A549 treated with RU486 at 1 μM for 4 hours (cell line): ENCODE data around the gene CPSF4L. TPM values are rescaled to one million over a fixed set of nuclear protein-coding genes. Genes with fewer than 3 reads are reported as not detected.

ENCODE experiments used
- total RNA-seq: library from RNA; stranded (reverse); fragments of 200-300 nt; extraction: Qiagen RNA extraction; gene quantifications from 5 replicates; pipeline ENCODE4 v1.2.3, GENCODE V29; 2022; ENCODE audit warnings: low read depth

CPSF4L gene, protein sequence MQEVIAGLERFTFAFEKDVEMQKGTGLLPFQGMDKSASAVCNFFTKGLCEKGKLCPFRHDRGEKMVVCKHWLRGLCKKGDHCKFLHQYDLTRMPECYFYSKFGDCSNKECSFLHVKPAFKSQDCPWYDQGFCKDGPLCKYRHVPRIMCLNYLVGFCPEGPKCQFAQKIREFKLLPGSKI
- total RNA-seq = not detected in 5 replicates

DNA sequence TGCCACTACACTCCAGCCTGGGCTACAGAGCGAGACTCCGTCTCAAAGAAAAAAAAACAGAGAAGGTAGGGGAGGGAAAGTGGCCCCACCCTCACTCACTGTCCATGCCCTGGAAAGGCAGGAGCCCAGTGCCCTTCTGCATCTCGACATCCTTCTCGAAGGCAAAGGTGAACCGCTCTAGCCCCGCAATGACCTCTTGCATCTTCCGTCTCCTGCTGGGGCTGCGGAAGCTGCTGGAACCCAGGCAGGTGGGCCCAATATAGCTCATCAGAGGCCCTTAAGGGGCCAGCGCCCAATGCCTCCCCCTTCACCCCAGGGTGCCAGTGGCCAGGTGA is at the start of gene CPSF4L:
Gene CPSF4L, minus strand, starts transcription at position 264 of the 335 bp plus-strand sequence. Its CDS starts 62 bp downstream, at position 202.

Other genes with a start within 250 kb of the CPSF4L start
- 13.8 to 16.0 TPM (median 14.9 TPM) in 5 replicates for gene SLC39A11, start 169.2 kb downstream of the CPSF4L start, total RNA-seq
- gene SSTR2, start 96.9 kb downstream of the CPSF4L start, total RNA-seq = 0.06 to 0.35 TPM (median 0.13 TPM) in 5 replicates
- gene COG1, start 68.8 kb downstream of the CPSF4L start, total RNA-seq = 18.7 to 26.6 TPM (median 20.6 TPM) in 5 replicates
- 64.3 to 85.6 TPM (median 78.7 TPM) in 5 replicates for gene CDC42EP4, start 50.1 kb upstream of the CPSF4L start, total RNA-seq